ENCODE measurements around the gene VPS33B. TPM values are rescaled to one million over a fixed set of nuclear protein-coding genes. Genes with fewer than 3 reads are reported as not detected.
A peak's percentile ranks its signal among the peaks of the same experiment; 100 is the strongest.

VPS33B gene
- total RNA-seq, 3 donors from 2014 or later (not counting 1 experiment from before 2014, with no cell fraction given), result 19.8 to 28.6 (median 24.9) TPM

GRCh38 chr15:91032919-91033803 lies 10.8 kb upstream of the VPS33B start:
- Mint-ChIP-seq H3K4me3 (no peak overlapping the region), H3K27me3 (ENCODE audit: low read depth in 2 of 2) (peaks cover 13 to 20% of the 10 kb centered on the region in 2 donors), H3K4me1 (no peaks in the 10 kb centered on the region), H3K27ac (no peak overlapping the region), H3K9me3 (no peaks in the 10 kb centered on the region), H3K36me3 (no peaks in the 10 kb centered on the region)
- H3K27me3 ChIP-seq (ENCODE audit: control insufficient read depth, insufficient read depth, low read length), result no peaks in the 10 kb centered on the region
- peaks cover 6% of the 10 kb centered on the region for H3K4me1 ChIP-seq (ENCODE audit: control insufficient read depth, insufficient read depth, low read length)
- DNase-seq (peak; percentile 35 to 74), ATAC-seq (peak in 2 of 3 donors; percentile 72 to 81)
- intact Hi-C loops (cut with micrococcal nuclease), result no loop called here
- peak; percentile 33 for TF ChIP-seq CTCF (IDR thresholded peaks at IDR 0.05)
- 41% methylated on average over 11 of the region's 12 CpGs for WGBS (ENCODE audit: insufficient coverage)
- no peak overlapping the region for H3K27ac ChIP-seq (ENCODE audit: low read length)
- no peaks in the 10 kb centered on the region for H3K36me3 ChIP-seq (ENCODE audit: control insufficient read depth, insufficient read depth, low read length)
- no peak overlapping the region for H3K4me3 ChIP-seq (ENCODE audit: low read length)
- no peaks in the 10 kb centered on the region for H3K9me3 ChIP-seq (ENCODE audit: control insufficient read depth, insufficient read depth, low read length)

GRCh38 chr15:91031796-91032195 lies 9.4 kb upstream of the VPS33B start:
- ATAC-seq (no peak), DNase-seq (no peak)
- H3K36me3 ChIP-seq (ENCODE audit: control insufficient read depth, insufficient read depth, low read length), result no peaks in the 10 kb centered on the region
- Mint-ChIP-seq H3K36me3 (no peaks in the 10 kb centered on the region), H3K27ac (no peak overlapping the region), H3K27me3 (ENCODE audit: low read depth in 2 of 2) (peaks cover 13 to 20% of the 10 kb centered on the region in 2 donors), H3K9me3 (no peaks in the 10 kb centered on the region), H3K4me3 (no peak overlapping the region), H3K4me1 (no peaks in the 10 kb centered on the region)
- no peaks in the 10 kb centered on the region for H3K9me3 ChIP-seq (ENCODE audit: control insufficient read depth, insufficient read depth, low read length)
- intact Hi-C loops (cut with micrococcal nuclease), result no loop called here
- H3K27ac ChIP-seq (ENCODE audit: low read length), result no peak overlapping the region
- WGBS (ENCODE audit: insufficient coverage), result 87% methylated on average over 10 of the region's 10 CpGs
- H3K4me1 ChIP-seq (ENCODE audit: control insufficient read depth, insufficient read depth, low read length), result peaks cover 6% of the 10 kb centered on the region
- TF ChIP-seq CTCF (IDR thresholded peaks at IDR 0.05), result no peak
- H3K27me3 ChIP-seq (ENCODE audit: control insufficient read depth, insufficient read depth, low read length), result no peaks in the 10 kb centered on the region
- H3K4me3 ChIP-seq (ENCODE audit: low read length), result no peak overlapping the region

- Histone ChIP-seq H3K9me3 (ENCODE audit: control insufficient read depth, insufficient read depth, low read length) (no peaks in the 10 kb centered on the region), H3K4me1 (ENCODE audit: control insufficient read depth, insufficient read depth, low read length) (peaks cover 4% of the 10 kb centered on the region), H3K4me3 (ENCODE audit: low read length) (no peak overlapping the region), H3K36me3 (ENCODE audit: control insufficient read depth, insufficient read depth, low read length) (no peaks in the 10 kb centered on the region), H3K27ac (ENCODE audit: low read length) (no peak overlapping the region), H3K27me3 (ENCODE audit: control insufficient read depth, insufficient read depth, low read length) (no peaks in the 10 kb centered on the region)
- Mint-ChIP-seq H3K27me3 (ENCODE audit: low read depth in 2 of 2) (no peaks in the 10 kb centered on the region), H3K4me1 (peaks cover 0 to 6% of the 10 kb centered on the region in 2 donors), H3K36me3 (no peaks in the 10 kb centered on the region), H3K4me3 (no peak overlapping the region), H3K27ac (no peak overlapping the region), H3K9me3 (no peaks in the 10 kb centered on the region)
- intact Hi-C loops (cut with micrococcal nuclease), result no loop called here
- TF ChIP-seq CTCF (IDR thresholded peaks at IDR 0.05), result no peak
- 64% methylated on average over 1 of the region's 1 CpG for WGBS (ENCODE audit: insufficient coverage)
- ATAC-seq (no peak), DNase-seq (no peak)
These were observed 5.3 kb upstream of the VPS33B start for GRCh38 chr15:91027677-91028076.
